GM18868 (cell line): ENCODE measurements around the gene HIP1.
"Not testable (repeated sequence)": the region's sequence is repeated elsewhere in the genome, so short reads cannot be mapped to it uniquely, and the experiment has no call there.

Experiments used
- ATAC-seq: cut with Tn5 transposase; IDR thresholded peaks from one replicate; pipeline ENCODE4 v1.9.1; 2021; ENCODE audit warnings: mild to moderate bottlenecking, moderate library complexity; ENCODE audit not compliant: unreplicated experiment

HIP1 gene

GRCh38 chr7:75739796-75740672 is 1.3 kb upstream of the HIP1 start:
- ATAC-seq: peak; percentile 29

DNA sequence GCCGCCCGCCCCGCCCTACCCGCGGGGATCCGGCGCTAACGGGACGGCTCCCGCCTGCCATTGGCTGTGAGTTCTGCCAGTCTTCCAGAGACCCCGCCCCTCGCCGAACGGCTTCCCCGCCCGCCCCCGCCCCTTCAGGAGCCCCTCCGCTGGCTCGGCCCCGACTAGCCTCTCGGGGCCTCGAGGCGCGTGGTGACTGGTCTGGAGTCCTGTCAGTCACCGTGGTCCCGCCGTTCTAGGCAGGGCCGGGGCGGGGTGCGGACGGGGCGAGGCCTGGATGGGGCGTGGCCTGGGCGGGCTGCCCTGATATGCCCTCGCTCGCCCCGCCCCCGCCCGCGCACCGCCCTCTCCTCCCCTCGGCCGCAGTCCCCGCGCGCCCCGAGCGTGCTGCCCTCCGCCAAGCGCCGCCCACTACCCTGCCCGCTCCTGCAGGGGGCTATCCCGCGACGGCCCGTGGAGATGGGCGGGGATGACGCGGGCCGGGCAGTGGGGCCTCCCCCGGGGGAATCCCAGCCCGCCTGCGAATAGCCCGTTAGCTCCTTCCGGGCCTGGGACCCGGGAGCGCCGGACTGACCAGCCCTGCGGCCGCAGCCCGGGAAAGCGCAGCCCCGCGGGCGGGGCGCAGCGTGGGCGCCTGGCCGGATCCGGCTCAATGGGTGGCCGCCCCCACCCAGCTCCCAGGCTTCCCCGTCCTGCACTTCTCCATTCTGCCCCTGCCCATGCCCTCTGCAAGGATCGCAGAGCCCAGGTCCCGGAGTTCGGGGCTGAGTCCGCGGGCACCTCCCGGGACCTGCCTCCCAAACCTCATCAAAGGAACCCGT is 444 bp upstream of the HIP1 start:
- ATAC-seq: peak; percentile 93

DNA sequence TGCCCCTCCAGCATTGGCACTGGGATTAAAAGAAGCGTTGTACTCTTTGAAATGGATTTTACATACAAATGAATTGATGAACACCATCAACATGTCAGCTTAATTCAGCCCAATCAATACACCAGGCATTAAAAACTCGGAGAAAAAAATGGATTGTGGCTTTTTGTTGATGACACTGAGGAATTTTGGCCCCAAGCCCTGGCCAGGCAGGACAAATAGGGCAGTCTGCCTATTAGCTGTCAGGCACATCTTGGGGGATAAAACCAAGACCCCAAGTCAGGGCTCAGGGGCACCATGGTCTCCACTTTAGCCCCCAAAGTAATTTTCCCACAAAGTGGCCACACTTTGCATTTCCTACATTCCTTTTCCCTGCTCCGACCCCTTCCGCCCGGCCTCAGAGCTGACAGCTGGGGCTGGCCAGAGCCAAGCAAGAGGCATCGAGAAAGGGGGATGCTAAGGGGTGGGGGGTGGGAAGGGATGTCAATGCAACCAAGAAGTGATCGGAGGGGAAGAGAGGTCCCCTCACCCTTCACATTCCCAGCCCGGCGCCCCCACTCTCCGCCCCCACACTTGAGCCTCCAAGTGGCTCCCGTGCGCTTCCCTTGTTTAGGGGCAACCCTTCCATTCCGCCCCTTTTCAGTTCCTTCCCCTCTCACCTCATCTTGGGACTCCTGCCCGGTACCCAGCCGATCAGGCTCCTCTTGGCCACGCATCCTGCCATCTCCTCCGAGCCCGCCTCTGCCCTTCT is 711 bp downstream of the HIP1 start:
- ATAC-seq: no peak

DNA sequence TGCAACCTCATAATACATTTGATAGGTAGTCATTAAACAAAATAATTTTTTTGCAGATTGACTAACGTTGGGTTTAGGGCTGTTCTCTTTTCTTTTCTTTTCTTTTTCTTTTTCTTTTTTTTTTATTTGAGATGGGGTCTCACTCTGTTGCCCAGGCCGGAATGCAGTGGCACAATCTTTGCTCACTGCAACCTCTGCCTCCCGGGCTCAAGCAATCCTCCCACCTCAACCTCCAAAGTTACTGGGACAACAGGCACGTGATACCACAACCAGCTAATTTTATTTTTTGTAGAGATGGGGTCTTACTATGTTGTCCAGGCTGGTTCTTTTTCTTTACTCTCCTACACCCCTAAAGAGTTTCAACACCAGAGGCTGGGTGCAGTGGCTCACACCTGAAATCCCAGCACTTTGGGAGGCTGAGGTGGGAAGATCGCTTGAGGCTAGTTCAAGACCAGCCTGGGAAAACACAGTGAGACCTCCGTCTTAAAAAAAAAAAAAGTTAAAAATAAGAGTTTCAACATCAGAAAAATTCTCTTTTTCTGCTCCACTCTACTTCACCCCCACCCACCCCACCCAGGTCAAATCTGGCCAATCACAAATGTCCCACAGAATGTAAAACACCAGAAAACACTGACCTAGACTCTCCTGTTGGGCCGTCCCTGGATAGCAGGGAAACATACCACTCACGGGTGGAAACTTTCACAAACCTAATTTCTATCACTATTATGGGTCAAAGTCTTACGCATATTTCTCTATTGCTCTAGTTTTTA is 3.0 kb downstream of the HIP1 start:
- ATAC-seq: no peak

GRCh38 chr7:75734586-75735458 is 3.9 kb downstream of the HIP1 start:
- ATAC-seq: no peak

DNA sequence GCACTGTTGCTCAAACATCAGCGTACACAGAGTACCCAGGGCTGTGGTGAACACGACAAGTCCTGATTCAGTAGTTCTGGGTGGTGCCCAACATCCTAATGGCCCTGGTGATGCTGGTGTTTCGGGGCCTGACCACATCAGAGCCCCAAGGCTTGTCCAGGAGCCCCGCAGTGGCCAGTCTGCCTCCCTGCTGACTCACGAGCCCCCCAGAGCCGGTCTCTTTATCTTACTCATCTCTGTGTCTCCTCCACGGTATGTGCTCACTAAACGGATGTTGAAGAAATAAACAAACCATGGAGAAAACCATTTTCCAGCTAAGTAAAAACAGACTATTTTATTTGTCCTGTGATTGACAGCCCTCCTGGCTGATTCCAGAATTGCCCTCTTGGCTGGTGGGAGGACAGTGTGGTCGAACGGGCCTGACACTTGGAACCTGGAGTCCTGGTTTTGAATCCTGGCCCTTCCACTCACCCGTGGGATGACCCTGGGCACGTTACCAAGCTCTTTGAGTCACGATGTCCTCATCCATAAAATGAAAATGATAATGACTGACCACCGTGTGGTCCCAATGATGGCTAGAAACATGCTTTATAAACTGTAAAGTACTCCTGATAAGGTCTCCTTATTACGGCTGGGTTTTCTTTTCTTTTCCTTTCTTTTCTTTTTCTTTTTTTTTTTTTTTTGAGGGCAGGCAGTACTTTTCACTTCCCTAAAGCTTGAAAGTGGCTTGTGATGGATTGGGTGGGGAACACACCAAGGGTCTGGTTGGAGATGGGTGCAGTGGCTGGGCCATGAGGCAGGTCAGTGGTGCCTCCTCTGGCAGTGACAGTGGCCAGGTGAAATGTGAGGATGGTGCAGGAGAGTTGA is 5.7 kb downstream of the HIP1 start:
- no peak for ATAC-seq

DNA sequence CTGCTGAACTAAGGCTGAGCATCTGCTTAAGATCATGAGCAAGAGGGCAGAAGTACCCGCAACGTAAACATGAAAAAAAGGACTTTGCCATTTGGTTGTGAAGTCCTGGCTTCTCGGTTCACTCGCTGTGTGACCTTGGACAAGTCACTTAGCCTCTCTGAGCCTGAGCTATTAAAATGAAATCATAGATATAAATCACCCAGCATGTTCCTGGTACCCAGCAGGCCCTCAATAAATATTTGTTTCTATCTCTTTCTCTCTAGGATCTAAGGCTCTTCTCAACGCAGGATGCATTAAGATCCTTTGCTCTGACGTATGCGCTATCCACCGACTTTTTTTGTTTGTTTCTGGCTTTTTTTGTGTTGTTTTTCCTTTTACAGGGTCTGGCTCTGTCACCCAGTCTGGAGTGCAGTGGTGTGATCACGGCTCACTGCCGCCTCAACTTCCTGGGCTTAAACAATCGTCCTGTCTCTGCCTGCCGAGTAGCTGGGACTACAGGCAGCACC is 6.7 kb downstream of the HIP1 start:
- no peak for ATAC-seq

DNA sequence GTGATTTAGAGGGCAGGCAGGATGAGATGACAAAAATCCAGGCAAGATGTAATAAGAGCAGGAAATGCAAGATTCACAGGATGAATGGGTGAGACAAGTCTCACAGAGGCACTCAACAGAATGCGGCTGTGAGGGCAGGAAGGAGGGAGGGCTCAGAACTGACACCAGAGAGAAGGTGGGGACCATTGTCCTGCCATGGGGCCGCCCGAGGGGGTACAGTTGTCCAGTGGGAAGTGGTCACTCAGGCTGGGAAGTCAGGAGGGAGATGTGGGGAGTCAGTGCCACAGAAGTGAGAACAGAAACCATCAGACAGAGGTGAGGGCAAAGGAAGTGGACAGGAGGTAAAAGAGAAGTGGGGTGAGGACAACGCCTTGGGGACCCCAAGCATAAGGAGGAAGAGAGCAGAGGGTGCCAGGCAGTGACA is 8.9 kb downstream of the HIP1 start:
- no peak for ATAC-seq

GRCh38 chr7:75727881-75728593 is 10.7 kb downstream of the HIP1 start:
- ATAC-seq: no peak

DNA sequence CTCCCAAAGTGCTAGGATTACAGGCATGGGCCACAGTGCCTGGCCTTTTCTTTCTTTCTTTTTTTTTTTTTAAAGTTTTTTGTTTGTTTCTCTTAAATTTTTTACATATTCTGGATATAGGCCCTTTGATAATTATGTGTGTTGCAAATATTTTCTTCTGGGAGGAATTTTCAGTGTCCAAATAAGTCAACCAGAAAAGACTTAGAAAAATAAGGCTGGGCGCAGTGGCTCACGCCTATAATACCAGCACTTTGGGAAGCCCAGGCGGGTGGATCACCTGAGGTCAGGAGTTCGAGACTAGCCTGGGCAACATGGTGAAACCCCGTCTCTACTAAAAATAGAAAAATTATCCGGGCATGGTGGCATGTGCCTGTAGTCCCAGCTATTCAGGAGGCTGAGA is 11.4 kb downstream of the HIP1 start:
- not testable (repeated sequence) for ATAC-seq

DNA sequence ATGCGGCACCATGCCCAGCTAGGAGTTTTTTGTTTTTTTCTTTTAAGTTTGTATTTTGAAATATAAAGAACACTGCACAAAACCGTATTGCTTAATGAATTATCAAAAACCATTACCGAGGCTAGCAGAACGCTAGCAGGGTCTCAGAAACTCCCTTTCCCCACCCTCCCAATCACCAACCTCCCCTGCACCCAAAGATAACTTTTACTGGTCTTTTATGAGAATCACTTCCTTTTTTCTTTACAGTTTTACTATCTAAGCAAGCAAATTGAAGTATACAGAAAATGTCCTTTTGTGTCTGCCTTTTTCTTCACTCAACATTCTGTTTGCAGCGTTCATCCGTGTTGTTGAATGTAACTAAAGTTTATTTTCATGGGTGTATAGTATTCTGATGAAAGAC is 13.4 kb downstream of the HIP1 start:
- ATAC-seq: no peak

GRCh38 chr7:75723444-75723843 is 15.3 kb downstream of the HIP1 start:
- ATAC-seq: no peak

DNA sequence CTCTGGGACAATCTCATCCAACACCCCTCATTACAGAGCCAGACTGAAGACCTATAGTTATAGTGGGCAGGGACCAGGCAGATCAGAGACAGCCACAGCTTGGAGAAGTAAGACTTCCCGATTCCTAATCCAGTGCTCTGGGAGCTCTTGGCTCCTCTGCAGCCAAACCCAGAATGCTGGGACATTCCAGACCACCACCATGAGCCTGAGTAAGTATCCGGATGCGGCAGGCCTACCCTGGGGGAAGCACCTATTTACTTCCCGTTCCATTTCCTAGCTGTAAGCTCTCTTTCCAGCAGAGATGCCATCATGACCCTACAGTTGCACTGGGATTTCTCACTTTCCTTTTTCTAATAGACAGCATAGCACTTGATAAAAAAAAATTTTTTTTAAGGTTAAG is 16.4 kb downstream of the HIP1 start:
- ATAC-seq: no peak

GRCh38 chr7:75721922-75722321 is 16.8 kb downstream of the HIP1 start:
- not testable (repeated sequence) for ATAC-seq

DNA sequence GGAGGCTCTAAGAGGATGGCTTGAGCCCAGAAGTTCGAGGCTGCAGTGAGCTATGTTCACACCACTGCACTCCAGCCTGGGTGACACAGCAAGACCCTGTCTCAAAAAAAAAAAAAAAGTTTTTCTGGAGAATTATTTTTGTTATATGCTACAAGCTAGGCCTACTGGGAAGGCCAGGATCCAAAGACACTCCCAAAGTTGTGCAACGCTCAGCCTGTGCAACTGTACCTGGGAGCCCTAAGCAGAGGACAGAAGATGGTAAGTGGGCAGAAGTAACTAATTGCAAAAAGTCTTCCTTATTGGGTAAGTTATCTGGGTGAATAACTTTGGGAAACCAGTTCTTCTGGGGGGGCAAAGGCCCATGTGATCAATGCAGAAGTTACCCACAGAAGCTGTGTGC is 17.3 kb downstream of the HIP1 start:
- no peak for ATAC-seq

- ATAC-seq: no peak
Observed at GRCh38 chr7:75719626-75720025, 19.1 kb downstream of the HIP1 start.

DNA sequence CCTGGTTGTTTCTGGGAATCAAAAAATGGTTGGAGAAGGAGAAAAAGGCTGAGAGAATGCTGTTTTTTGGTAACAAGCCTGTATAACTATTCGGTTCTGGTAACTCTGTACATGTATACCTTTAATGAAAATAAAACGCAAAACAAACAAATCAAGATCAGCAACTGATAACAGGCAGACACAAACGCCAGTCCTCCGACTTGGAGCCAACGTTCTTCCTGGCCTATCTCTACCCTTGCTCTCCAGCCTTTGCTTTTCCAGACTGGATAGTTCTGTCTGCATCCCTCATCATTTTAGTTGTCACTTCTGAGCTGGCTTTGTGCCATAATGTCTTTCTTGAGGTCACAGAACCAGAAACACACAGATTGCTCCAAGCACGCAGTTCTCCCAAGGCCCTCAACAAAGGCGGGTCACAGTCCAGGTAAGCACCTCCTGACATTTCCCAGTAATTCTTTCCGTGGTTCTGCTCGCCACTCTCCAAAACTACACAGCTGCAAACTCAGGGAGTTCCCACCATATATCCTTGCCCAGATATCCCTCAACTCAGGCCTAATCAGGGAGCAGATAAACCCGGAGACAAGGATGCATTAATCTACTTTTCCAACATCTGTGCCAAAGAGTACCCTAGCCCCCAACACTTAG is 20.2 kb downstream of the HIP1 start:
- no peak for ATAC-seq
